HCT116 (cell line): Measurements from ENCODE around the gene ALPP. TPM values are rescaled to one million over a fixed set of nuclear protein-coding genes. Genes with fewer than 3 reads are reported as not detected.

Source experiments
- ATAC-seq: fragments of 200-7000 bp; cut with Tn5 transposase; 2 replicates; pipeline ENCODE4 v1.9.1; 2020; ENCODE audit warnings: mild to moderate bottlenecking, moderate library complexity
- BruUV-seq: library from RNA; stranded (reverse); fragments of 400-500 nt; replicated peaks from 2 replicates; lab custom pipeline; 2021; lab: Mats Ljungman, UMichigan
- CTCF ChIA-PET: fragments of 300-600 bp; sonication (Branson Sonifier 250); formaldehyde crosslinking; loops from one replicate; lab custom pipeline; 2021; ENCODE audit warnings: antibody characterized with exemption; lab: Charles Lee
- POLR2A ChIA-PET: fragments of 300-600, 350-600 bp; sonication (Branson Sonifier 250); formaldehyde crosslinking; loops from one replicate; lab custom pipeline; 2021; ENCODE audit warnings: antibody characterized with exemption; lab: Charles Lee
- RAD21 ChIA-PET, 2 experiments: fragments of 300-600 bp; sonication (Branson Sonifier 250); formaldehyde crosslinking; loops; one replicate each; lab custom pipeline; 2023; ENCODE audit warnings: low total read pairs in 2 of 2; ENCODE audit not compliant: uncharacterized antibody in 2 of 2, unreplicated experiment in 2 of 2, low non-redundant PET in 1 of 2; lab: Charles Lee
- DNase-seq: peaks from one replicate; pipeline ENCODE4 v3.0.0-alpha.2; 2010; ENCODE audit warnings: low read depth, low spot score
- H2AFZ ChIP-seq: fragments of 200-600 bp; shearing (Covaris generic), sonication (generic); 2 replicates; pipeline ENCODE4 v1.6.1; 2017; ENCODE audit warnings: low read depth, mixed run types, mixed read lengths, antibody characterized with exemption, low read length; ENCODE audit not compliant: poor library complexity, severe bottlenecking
- H3K27ac ChIP-seq: 2 replicates; pipeline ENCODE4 v1.5.1; 2012; ENCODE audit warnings: low read depth, low read length
- H3K27me3 ChIP-seq: fragments of 200-600 bp; sonication (generic); 2 replicates; pipeline ENCODE4 v1.6.1; 2016; ENCODE audit warnings: mixed run types, low read length, mixed read lengths; ENCODE audit not compliant: insufficient read depth
- H3K36me3 ChIP-seq, 2 experiments: fragments of 200-500 bp in 1 of 2; fragments of 200-600 bp in 1 of 2; sonication (Bioruptor generic) in 1 of 2; sonication (generic) in 1 of 2; 2 replicates each; pipeline versions ENCODE4 v1.5.1 to v1.6.1; 2014 to 2016; ENCODE audit warnings: low read length in 2 of 2, inconsistent platforms in 1 of 2, mixed read lengths in 1 of 2, mixed run types in 1 of 2; ENCODE audit not compliant: insufficient read depth in 2 of 2, control insufficient read depth in 1 of 2
- H3K4me1 ChIP-seq, 2 experiments: fragments of 200-600 bp in 1 of 2; sonication (generic) in 1 of 2; 2 replicates each; pipeline versions ENCODE4 v1.5.1 to v1.6.1; 2012 to 2017; ENCODE audit warnings: low read length in 2 of 2, inconsistent platforms in 1 of 2, mild to moderate bottlenecking in 1 of 2, mixed read lengths in 1 of 2, mixed run types in 1 of 2, moderate library complexity in 1 of 2; ENCODE audit not compliant: insufficient read depth in 2 of 2, control insufficient read depth in 1 of 2
- H3K4me2 ChIP-seq: fragments of 200-600 bp; sonication (generic); 2 replicates; pipeline ENCODE4 v1.6.1; 2017; ENCODE audit warnings: mixed run types, low read length, mixed read lengths
- H3K4me3 ChIP-seq, 2 experiments: fragments of 200-600 bp in 1 of 2; sonication (generic) in 1 of 2; replicated peaks in 1 of 2; 2 replicates each; pipeline ENCODE4 v1.5.1; 2011 to 2016; ENCODE audit warnings: low read length in 2 of 2, control low read depth in 1 of 2, low read depth in 1 of 2, mild to moderate bottlenecking in 1 of 2, mixed read lengths in 1 of 2, mixed run types in 1 of 2
- H3K79me2 ChIP-seq: fragments of 200-600 bp; sonication (generic); 2 replicates; pipeline ENCODE4 v1.6.1; 2017; ENCODE audit warnings: mild to moderate bottlenecking, mixed run types, low read length, moderate library complexity, mixed read lengths; ENCODE audit not compliant: insufficient read depth
- H3K9ac ChIP-seq: fragments of 200-600 bp; sonication (generic); 2 replicates; pipeline ENCODE4 v1.6.1; 2016; ENCODE audit warnings: low read length, mixed read lengths
- H3K9me2 ChIP-seq: fragments of 200-600 bp; sonication (generic), shearing (Covaris generic); 2 replicates; pipeline ENCODE4 v1.6.1; 2017; ENCODE audit warnings: mixed run types, mild to moderate bottlenecking, moderate library complexity; ENCODE audit not compliant: insufficient read depth
- H3K9me3 ChIP-seq, 2 experiments: fragments of 200-500 bp in 1 of 2; fragments of 200-600 bp in 1 of 2; sonication (Bioruptor generic) in 1 of 2; sonication (generic) in 1 of 2; 2 replicates each; pipeline ENCODE4 v1.6.1; 2014 to 2017; ENCODE audit warnings: low read length in 2 of 2, mixed read lengths in 2 of 2, inconsistent platforms in 1 of 2, low read depth in 1 of 2, mild to moderate bottlenecking in 1 of 2, mixed run types in 1 of 2, moderate library complexity in 1 of 2; ENCODE audit not compliant: control insufficient read depth in 1 of 2, insufficient read depth in 1 of 2
- H4K20me1 ChIP-seq: fragments of 200-600 bp; sonication (generic), shearing (Covaris generic); 2 replicates; pipeline ENCODE4 v1.6.1; 2017; ENCODE audit warnings: mixed run types, mild to moderate bottlenecking, moderate library complexity; ENCODE audit not compliant: insufficient read depth
- CBX3 ChIP-seq: IDR thresholded peaks from 2 replicates; pipeline ENCODE4 v1.6.1; 2012; ENCODE audit warnings: low read depth
- CEBPB ChIP-seq: IDR thresholded peaks from 2 replicates; pipeline ENCODE4 v1.6.1; 2012; ENCODE audit warnings: low read depth
- EGR1 ChIP-seq: IDR thresholded peaks from 2 replicates; pipeline ENCODE4 v1.6.1; 2012; ENCODE audit warnings: low read depth
- EZH2 ChIP-seq: fragments of 200-600 bp; sonication (generic); IDR thresholded peaks from 2 replicates; pipeline ENCODE4 v1.6.1; 2017; ENCODE audit warnings: antibody characterized with exemption, mixed run types
- POLR2A ChIP-seq: IDR thresholded peaks from 2 replicates; pipeline ENCODE4 v1.7.0; 2011; ENCODE audit warnings: borderline replicate concordance; ENCODE audit not compliant: insufficient read depth, insufficient read length; ENCODE audit errors: extremely low read depth
- POLR2AphosphoS5 ChIP-seq: IDR thresholded peaks from 2 replicates; pipeline ENCODE4 v1.6.1; 2011; ENCODE audit warnings: mild to moderate bottlenecking, low read depth, low read length, moderate library complexity
- RAD21 ChIP-seq: IDR thresholded peaks from 2 replicates; pipeline ENCODE4 v1.6.1; 2012; ENCODE audit warnings: low read depth, mild to moderate bottlenecking
- SP1 ChIP-seq: IDR thresholded peaks from 2 replicates; pipeline ENCODE4 v1.6.1; 2012; ENCODE audit warnings: low read depth
- SRF ChIP-seq: IDR thresholded peaks from 2 replicates; pipeline ENCODE4 v1.6.1; 2012; ENCODE audit warnings: low read depth
- YY1 ChIP-seq: IDR thresholded peaks from 2 replicates; pipeline ENCODE4 v1.6.1; 2011; ENCODE audit warnings: low read length, low read depth, moderate library complexity, mild to moderate bottlenecking; ENCODE audit not compliant: insufficient replicate concordance; ENCODE audit errors: extremely low read depth
- intact Hi-C: fragments of 100-400 bp; cut with micrococcal nuclease; formaldehyde crosslinking; loops from 2 replicates; pipeline ENCODE4 v1.10.0; 2022
- total RNA-seq: library from RNA; stranded (reverse); gene quantifications from one replicate; pipeline ENCODE4 v1.2.1, GENCODE V29; 2021; ENCODE audit not compliant: unreplicated experiment
- TF ChIP-seq, protein P1 (sequence below): IDR thresholded peaks from 2 replicates; pipeline ENCODE4 v1.6.1; 2012
- TF ChIP-seq, protein P2 (sequence below), 3 experiments: fragments of 200-600 bp in 1 of 3; sonication (generic) in 1 of 3; IDR thresholded peaks in 2 of 3; conservative IDR thresholded peaks in 1 of 3; 2 replicates each; pipeline ENCODE4 v1.5.1; 2012 to 2017; ENCODE audit warnings: low read depth in 2 of 3, low read length in 2 of 3, antibody characterized with exemption in 1 of 3, borderline replicate concordance in 1 of 3, control low read depth in 1 of 3, mild to moderate bottlenecking in 1 of 3, mixed read lengths in 1 of 3, mixed run types in 1 of 3, moderate library complexity in 1 of 3; ENCODE audit not compliant: insufficient read depth in 1 of 3
- TF ChIP-seq, protein P3 (sequence below): IDR thresholded peaks from 2 replicates; pipeline ENCODE4 v1.6.1; 2012
- TF ChIP-seq, protein P4 (sequence below): IDR thresholded peaks from 2 replicates; pipeline ENCODE4 v1.6.1; 2012; ENCODE audit warnings: low read depth

Gene ALPP
- total RNA-seq, 1 experiment from 2014 or later: 0.34 TPM

DNA sequence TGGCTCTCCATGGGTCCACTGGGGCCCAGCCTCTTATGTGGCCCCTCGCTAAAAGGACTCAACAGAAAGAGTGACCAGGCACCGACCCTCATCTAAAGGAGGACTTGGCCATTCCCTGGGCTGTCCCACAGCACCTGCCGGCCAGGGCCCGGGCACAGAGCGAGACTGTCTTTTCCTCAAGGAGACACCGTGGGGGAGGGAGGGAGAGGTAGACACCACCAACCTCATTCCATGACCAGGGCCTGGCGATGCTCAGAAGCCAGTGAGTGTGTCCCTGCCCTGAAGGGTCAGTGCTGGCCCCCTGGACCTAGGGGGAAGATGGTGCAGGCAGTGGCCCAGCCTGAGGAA is 39.8 kb upstream of the ALPP start:
- H3K36me3 ChIP-seq: no peaks in the 10 kb centered on the region
- H3K79me2 ChIP-seq: no peaks in the 10 kb centered on the region
- no peak overlapping the region for H3K4me2 ChIP-seq
- BruUV-seq: no TSS peak
- no peaks in the 10 kb centered on the region for H3K27me3 ChIP-seq
- ChIA-PET RAD21 (no interaction called here), CTCF (no interaction called here), POLR2A (no interaction called here)
- no peaks in the 10 kb centered on the region for H4K20me1 ChIP-seq
- H3K27ac ChIP-seq: no peak overlapping the region
- H3K9me3 ChIP-seq: no peaks in the 10 kb centered on the region
- intact Hi-C loops: no loop called here
- no peaks in the 10 kb centered on the region for H3K9me2 ChIP-seq
- no peak overlapping the region for H3K9ac ChIP-seq
- no peaks in the 10 kb centered on the region for H3K4me1 ChIP-seq
- no peak for DNase-seq
- no peak overlapping the region for H3K4me3 ChIP-seq
- TF ChIP-seq, protein P1, sequence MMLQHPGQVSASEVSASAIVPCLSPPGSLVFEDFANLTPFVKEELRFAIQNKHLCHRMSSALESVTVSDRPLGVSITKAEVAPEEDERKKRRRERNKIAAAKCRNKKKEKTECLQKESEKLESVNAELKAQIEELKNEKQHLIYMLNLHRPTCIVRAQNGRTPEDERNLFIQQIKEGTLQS: no peak
- TF ChIP-seq SP1 (no peak), EZH2 (no peak), SRF (no peak), EGR1 (no peak), POLR2AphosphoS5 (no peak), CBX3 (no peak), RAD21 (no peak), YY1 (no peak), CEBPB (no peak), POLR2A (no peak)
- TF ChIP-seq, protein P2, sequence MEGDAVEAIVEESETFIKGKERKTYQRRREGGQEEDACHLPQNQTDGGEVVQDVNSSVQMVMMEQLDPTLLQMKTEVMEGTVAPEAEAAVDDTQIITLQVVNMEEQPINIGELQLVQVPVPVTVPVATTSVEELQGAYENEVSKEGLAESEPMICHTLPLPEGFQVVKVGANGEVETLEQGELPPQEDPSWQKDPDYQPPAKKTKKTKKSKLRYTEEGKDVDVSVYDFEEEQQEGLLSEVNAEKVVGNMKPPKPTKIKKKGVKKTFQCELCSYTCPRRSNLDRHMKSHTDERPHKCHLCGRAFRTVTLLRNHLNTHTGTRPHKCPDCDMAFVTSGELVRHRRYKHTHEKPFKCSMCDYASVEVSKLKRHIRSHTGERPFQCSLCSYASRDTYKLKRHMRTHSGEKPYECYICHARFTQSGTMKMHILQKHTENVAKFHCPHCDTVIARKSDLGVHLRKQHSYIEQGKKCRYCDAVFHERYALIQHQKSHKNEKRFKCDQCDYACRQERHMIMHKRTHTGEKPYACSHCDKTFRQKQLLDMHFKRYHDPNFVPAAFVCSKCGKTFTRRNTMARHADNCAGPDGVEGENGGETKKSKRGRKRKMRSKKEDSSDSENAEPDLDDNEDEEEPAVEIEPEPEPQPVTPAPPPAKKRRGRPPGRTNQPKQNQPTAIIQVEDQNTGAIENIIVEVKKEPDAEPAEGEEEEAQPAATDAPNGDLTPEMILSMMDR (IDR thresholded peaks at IDR 0.05 in 2 of 3, conservative IDR thresholded peaks at IDR 0.05 in 1 of 3; ENCODE audit: borderline replicate concordance in 1 of 3, insufficient read depth in 1 of 3, low read depth in 2 of 3, low read length in 2 of 3): no peak
- TF ChIP-seq, protein P3, sequence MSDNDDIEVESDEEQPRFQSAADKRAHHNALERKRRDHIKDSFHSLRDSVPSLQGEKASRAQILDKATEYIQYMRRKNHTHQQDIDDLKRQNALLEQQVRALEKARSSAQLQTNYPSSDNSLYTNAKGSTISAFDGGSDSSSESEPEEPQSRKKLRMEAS: no peak
- TF ChIP-seq, protein P4, sequence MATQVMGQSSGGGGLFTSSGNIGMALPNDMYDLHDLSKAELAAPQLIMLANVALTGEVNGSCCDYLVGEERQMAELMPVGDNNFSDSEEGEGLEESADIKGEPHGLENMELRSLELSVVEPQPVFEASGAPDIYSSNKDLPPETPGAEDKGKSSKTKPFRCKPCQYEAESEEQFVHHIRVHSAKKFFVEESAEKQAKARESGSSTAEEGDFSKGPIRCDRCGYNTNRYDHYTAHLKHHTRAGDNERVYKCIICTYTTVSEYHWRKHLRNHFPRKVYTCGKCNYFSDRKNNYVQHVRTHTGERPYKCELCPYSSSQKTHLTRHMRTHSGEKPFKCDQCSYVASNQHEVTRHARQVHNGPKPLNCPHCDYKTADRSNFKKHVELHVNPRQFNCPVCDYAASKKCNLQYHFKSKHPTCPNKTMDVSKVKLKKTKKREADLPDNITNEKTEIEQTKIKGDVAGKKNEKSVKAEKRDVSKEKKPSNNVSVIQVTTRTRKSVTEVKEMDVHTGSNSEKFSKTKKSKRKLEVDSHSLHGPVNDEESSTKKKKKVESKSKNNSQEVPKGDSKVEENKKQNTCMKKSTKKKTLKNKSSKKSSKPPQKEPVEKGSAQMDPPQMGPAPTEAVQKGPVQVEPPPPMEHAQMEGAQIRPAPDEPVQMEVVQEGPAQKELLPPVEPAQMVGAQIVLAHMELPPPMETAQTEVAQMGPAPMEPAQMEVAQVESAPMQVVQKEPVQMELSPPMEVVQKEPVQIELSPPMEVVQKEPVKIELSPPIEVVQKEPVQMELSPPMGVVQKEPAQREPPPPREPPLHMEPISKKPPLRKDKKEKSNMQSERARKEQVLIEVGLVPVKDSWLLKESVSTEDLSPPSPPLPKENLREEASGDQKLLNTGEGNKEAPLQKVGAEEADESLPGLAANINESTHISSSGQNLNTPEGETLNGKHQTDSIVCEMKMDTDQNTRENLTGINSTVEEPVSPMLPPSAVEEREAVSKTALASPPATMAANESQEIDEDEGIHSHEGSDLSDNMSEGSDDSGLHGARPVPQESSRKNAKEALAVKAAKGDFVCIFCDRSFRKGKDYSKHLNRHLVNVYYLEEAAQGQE: no peak
- no peak overlapping the region for H2AFZ ChIP-seq
- ATAC-seq: no peak
